SK-N-SH (cell line): Measurements from ENCODE around the gene P2RY6. TPM values are rescaled to one million over a fixed set of nuclear protein-coding genes. Genes with fewer than 3 reads are reported as not detected.
A peak's percentile ranks its signal among the peaks of the same experiment; 100 is the strongest.

Experiments
- CTCF ChIA-PET: fragments of 300-600, 350-600 bp; formaldehyde crosslinking; extraction: SDS; loops from one replicate; lab custom pipeline; 2021; lab: Yijun Ruan, JAX
- POLR2A ChIA-PET: fragments of 350-600 bp; sonication (Branson Sonifier 250); formaldehyde crosslinking; extraction: SDS; loops from one replicate; lab custom pipeline; 2020; ENCODE audit warnings: antibody characterized with exemption, inconsistent platforms; lab: Yijun Ruan, JAX
- DNase-seq: peaks from one replicate; pipeline ENCODE4 v3.0.0; 2012
- H2AFZ ChIP-seq: fragments of 200-600 bp; sonication (generic); 2 replicates; pipeline ENCODE4 v1.8.1; 2016; ENCODE audit warnings: antibody characterized with exemption, mild to moderate bottlenecking, low read depth
- H3F3A ChIP-seq: fragments of 200-600 bp; sonication (generic); replicated peaks from 2 replicates; pipeline ENCODE3; 2016; ENCODE audit warnings: antibody characterized with exemption, mild to moderate bottlenecking; ENCODE audit not compliant: insufficient read depth
- H3K27ac ChIP-seq, 2 experiments: fragments of 200-500 bp in 1 of 2; fragments of 200-600 bp in 1 of 2; sonication (Bioruptor generic) in 1 of 2; sonication (generic), shearing (Covaris generic) in 1 of 2; 2 replicates each; pipeline versions ENCODE4 v1.5.1 to v1.6.1; 2014 to 2016; ENCODE audit warnings: low read depth in 2 of 2, inconsistent platforms in 1 of 2, low read length in 1 of 2, mild to moderate bottlenecking in 1 of 2, mixed read lengths in 1 of 2
- H3K27me3 ChIP-seq: fragments of 200-600 bp; sonication (generic), shearing (Covaris generic); 2 replicates; pipeline ENCODE4 v1.6.1; 2016; ENCODE audit warnings: mixed run types; ENCODE audit not compliant: insufficient read depth
- H3K36me3 ChIP-seq, 2 experiments: fragments of 200-500 bp in 1 of 2; fragments of 200-600 bp in 1 of 2; sonication (Bioruptor generic) in 1 of 2; sonication (generic) in 1 of 2; replicated peaks in 1 of 2; 2 replicates each; pipeline versions ENCODE3 to v1.5.1; 2014 to 2016; ENCODE audit warnings: low read length in 1 of 2, mild to moderate bottlenecking in 1 of 2; ENCODE audit not compliant: insufficient read depth in 2 of 2, control insufficient read depth in 1 of 2
- H3K4me1 ChIP-seq, 2 experiments: fragments of 200-500 bp in 1 of 2; fragments of 200-600 bp in 1 of 2; sonication (Bioruptor generic) in 1 of 2; sonication (generic), shearing (Covaris generic) in 1 of 2; 2 replicates each; pipeline versions ENCODE4 v1.5.1 to v1.6.1; 2014 to 2016; ENCODE audit warnings: low read depth in 1 of 2, low read length in 1 of 2, mixed run types in 1 of 2; ENCODE audit not compliant: insufficient read depth in 2 of 2, control insufficient read depth in 1 of 2
- H3K4me2 ChIP-seq: fragments of 200-600 bp; sonication (generic), shearing (Covaris generic); 2 replicates; pipeline ENCODE4 v1.6.1; 2017; ENCODE audit warnings: mixed run types
- H3K4me3 ChIP-seq, 2 experiments: fragments of 200-500 bp in 1 of 2; fragments of 200-600 bp in 1 of 2; sonication (Bioruptor generic) in 1 of 2; sonication (generic), shearing (Covaris generic) in 1 of 2; 2 replicates each; pipeline versions ENCODE4 v1.5.1 to v1.8.1; 2014 to 2016; ENCODE audit warnings: low read depth in 2 of 2, inconsistent platforms in 1 of 2, low read length in 1 of 2, mild to moderate bottlenecking in 1 of 2, mixed read lengths in 1 of 2, moderate library complexity in 1 of 2
- H3K79me2 ChIP-seq: fragments of 200-600 bp; sonication (generic); 2 replicates; pipeline ENCODE4 v1.8.1; 2017; ENCODE audit warnings: mild to moderate bottlenecking; ENCODE audit not compliant: insufficient read depth
- H3K9ac ChIP-seq: fragments of 200-600 bp; sonication (generic); 2 replicates; pipeline ENCODE4 v1.6.1; 2017; ENCODE audit warnings: mixed run types
- H3K9me2 ChIP-seq: fragments of 200-600 bp; sonication (generic); 2 replicates; pipeline ENCODE4 v1.6.1; 2017; ENCODE audit warnings: mixed run types
- H3K9me3 ChIP-seq: fragments of 200-600 bp; sonication (generic); 2 replicates; pipeline ENCODE4 v1.6.1; 2017; ENCODE audit warnings: mixed run types, mild to moderate bottlenecking, moderate library complexity
- H4K20me1 ChIP-seq: fragments of 200-600 bp; sonication (generic); 2 replicates; pipeline ENCODE4 v1.6.1; 2017; ENCODE audit warnings: mild to moderate bottlenecking, mixed run types; ENCODE audit not compliant: insufficient read depth
- EZH2phosphoT487 ChIP-seq: fragments of 200-600 bp; sonication (generic); IDR thresholded peaks from 2 replicates; pipeline ENCODE4 v1.6.1; 2017; ENCODE audit warnings: low read depth, mixed run types, mild to moderate bottlenecking, antibody characterized with exemption, moderate library complexity, borderline replicate concordance
- FOXM1 ChIP-seq: IDR thresholded peaks from 2 replicates; pipeline ENCODE4 v1.4.0; 2012; ENCODE audit warnings: low read depth, mild to moderate bottlenecking
- MEF2A ChIP-seq: IDR thresholded peaks from 2 replicates; pipeline ENCODE4 v1.4.0; 2012; ENCODE audit warnings: low read depth, borderline replicate concordance
- NFIC ChIP-seq: IDR thresholded peaks from 2 replicates; pipeline ENCODE4 v1.4.0; 2012; ENCODE audit warnings: borderline replicate concordance
- NRF1 ChIP-seq: IDR thresholded peaks from 2 replicates; pipeline ENCODE4 v1.6.1; 2012; ENCODE audit warnings: low read depth, mild to moderate bottlenecking, low read length
- SIN3A ChIP-seq: IDR thresholded peaks from 2 replicates; pipeline ENCODE4 v1.6.1; 2012; ENCODE audit warnings: low read depth, mild to moderate bottlenecking, low read length, moderate library complexity, borderline replicate concordance
- TCF12 ChIP-seq: IDR thresholded peaks from 2 replicates; pipeline ENCODE4 v1.4.0; 2012
- WGBS: methylation state at CpG from one replicate; pipeline ENCODE4 v1.1.6; 2017; ENCODE audit warnings: low lambda C conversion rate; 5-methylcytosine and 5-hydroxymethylcytosine counted together
- polyA plus RNA-seq, 3 experiments: library from polyadenylated mRNA; depleted of rRNA; stranded (reverse); fragments of >200 nt; gene quantifications; 2 replicates each; pipeline ENCODE4 v1.2.3, GENCODE V29; 2012
- TF ChIP-seq, protein P1 (sequence below): fragments of 150-350 bp; IDR thresholded peaks from 2 replicates; pipeline ENCODE4 v1.6.1; 2016; ENCODE audit warnings: mild to moderate bottlenecking, low read depth, low read length

The P2RY6 gene
- polyA plus RNA-seq, 1 of the 3 experiments (the other 2 are of a cell fraction): 0.15 TPM

DNA sequence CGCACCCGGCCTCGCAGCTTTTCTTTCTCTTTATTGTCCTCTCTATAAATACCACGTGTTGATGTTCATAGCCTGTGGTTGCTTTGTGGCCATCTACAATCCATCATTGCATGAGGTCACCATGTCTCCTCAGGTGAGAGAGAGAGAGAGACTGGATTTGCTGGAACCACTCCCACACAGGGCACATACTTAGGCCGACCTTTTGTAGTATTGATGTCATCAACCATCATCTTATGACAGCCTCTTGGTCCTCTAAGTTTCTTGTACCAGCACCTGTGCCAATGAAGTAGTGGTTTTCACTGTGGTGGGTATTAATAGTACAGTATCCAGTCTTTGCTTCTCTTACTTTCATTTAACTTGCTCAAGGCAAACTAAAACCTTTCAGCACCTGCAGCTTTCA is 22.8 kb upstream of the P2RY6 start:
- 91% methylated on average over 5 of the region's 5 CpGs for WGBS
- POLR2A ChIA-PET: no interaction called here
- no peaks in the 10 kb centered on the region for H3K9me3 ChIP-seq
- no peak for TF ChIP-seq NRF1
- TF ChIP-seq EZH2phosphoT487: no peak
- TF ChIP-seq TCF12: no peak
- TF ChIP-seq, all 33 proteins: peak for 0
- Histone ChIP-seq H3K4me1 (peaks cover 0 to 13% of the 10 kb centered on the region in 2 experiments; a peak in 2 of 4 replicates), H3K9me2 (no peaks in the 10 kb centered on the region), H3K4me3 (no peak overlapping the region), H2AFZ (no peak overlapping the region), H3K79me2 (no peaks in the 10 kb centered on the region), H3F3A (peaks cover 7% of the 10 kb centered on the region), H3K9ac (no peak overlapping the region), H4K20me1 (no peaks in the 10 kb centered on the region), H3K27me3 (no peaks in the 10 kb centered on the region), H3K36me3 (no peaks in the 10 kb centered on the region), H3K4me2 (no peak overlapping the region), H3K27ac (no peak overlapping the region)
- CTCF ChIA-PET: interaction anchor here (0.8 to 1.6 kb wide), 4 partner anchors 12 to 144 kb away, joined by 3 to 9 read pairs (median 4); no protein-coding TSS in a partner anchor
- DNase-seq: no peak

DNA sequence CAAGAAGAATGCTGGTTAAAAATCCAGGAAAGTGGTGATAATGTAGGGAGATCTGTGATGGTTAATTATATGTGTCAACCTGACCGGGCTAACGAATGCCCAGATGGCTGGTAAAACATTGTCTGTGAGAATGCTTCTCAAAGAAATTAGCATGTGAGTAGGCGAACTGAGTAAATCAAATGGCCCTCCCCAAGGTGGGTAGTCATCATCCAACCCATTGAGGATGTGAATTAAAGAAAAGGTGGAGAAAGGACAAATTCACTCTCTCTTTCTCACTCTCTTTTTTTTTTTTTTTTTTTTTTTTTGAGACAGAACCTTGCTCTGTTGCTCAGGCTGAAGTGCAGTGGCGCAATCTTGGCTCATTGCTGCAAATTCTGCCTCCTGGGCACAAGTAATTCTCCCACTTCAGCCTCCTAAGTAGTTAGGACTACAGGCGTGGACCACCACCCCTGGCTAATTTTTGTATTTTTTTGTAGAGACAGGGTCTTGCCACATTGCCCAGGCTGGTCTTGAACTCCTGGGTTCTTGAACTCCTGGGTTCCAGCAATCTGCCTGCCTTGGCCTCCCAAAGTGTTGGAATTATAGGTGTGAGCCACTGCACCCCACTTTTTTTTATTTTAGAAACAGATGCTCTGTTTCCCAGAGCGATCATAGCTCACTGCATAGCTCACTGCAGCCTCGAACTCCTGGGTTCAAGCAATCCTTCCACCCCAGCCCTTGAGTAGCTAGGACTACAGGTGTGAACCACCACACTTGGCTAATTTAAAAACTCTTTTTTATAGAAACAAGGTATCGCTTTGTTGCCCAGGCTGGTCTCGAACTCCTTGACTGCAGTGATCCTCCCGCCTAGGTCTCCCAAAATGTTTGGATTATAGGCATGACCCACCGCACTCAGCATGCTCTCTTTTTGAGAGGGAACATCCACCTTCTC is 22.0 kb upstream of the P2RY6 start:
- Histone ChIP-seq H3K4me3 (no peak overlapping the region), H3K27me3 (no peaks in the 10 kb centered on the region), H3K9me3 (no peaks in the 10 kb centered on the region), H2AFZ (no peak overlapping the region), H3K36me3 (no peaks in the 10 kb centered on the region), H4K20me1 (no peaks in the 10 kb centered on the region)
- CTCF ChIA-PET: interaction anchor here (0.9 to 1.6 kb wide), 2 partner anchors 38 to 39 kb away, joined by 3 to 9 read pairs; no protein-coding TSS in a partner anchor
- POLR2A ChIA-PET: no interaction called here
- DNase-seq: no peak
- no peak for TF ChIP-seq FOXM1
- TF ChIP-seq, protein P1, sequence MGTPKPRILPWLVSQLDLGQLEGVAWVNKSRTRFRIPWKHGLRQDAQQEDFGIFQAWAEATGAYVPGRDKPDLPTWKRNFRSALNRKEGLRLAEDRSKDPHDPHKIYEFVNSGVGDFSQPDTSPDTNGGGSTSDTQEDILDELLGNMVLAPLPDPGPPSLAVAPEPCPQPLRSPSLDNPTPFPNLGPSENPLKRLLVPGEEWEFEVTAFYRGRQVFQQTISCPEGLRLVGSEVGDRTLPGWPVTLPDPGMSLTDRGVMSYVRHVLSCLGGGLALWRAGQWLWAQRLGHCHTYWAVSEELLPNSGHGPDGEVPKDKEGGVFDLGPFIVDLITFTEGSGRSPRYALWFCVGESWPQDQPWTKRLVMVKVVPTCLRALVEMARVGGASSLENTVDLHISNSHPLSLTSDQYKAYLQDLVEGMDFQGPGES: no peak
- TF ChIP-seq MEF2A: no peak
- TF ChIP-seq SIN3A: no peak
- TF ChIP-seq, all 33 proteins: peak for 0
- Histone ChIP-seq H3K9ac (no peak overlapping the region), H3F3A (peaks cover 7% of the 10 kb centered on the region), H3K4me1 (peaks cover 0 to 9% of the 10 kb centered on the region in 2 experiments; a peak in 2 of 4 replicates), H3K9me2 (no peaks in the 10 kb centered on the region), H3K79me2 (no peaks in the 10 kb centered on the region), H3K4me2 (no peak overlapping the region), H3K27ac (no peak overlapping the region)
- 91% methylated on average over 11 of the region's 11 CpGs for WGBS

- Histone ChIP-seq H3K79me2 (no peaks in the 10 kb centered on the region), H3K4me2 (no peak overlapping the region), H3K4me1 (peaks cover 2 to 7% of the 10 kb centered on the region in 2 experiments; a peak in 3 of 4 replicates), H3F3A (peaks cover 14% of the 10 kb centered on the region), H3K27ac (no peak overlapping the region), H3K9ac (no peak overlapping the region), H4K20me1 (no peaks in the 10 kb centered on the region), H3K4me3 (no peak overlapping the region), H3K36me3 (no peaks in the 10 kb centered on the region), H3K9me2 (no peaks in the 10 kb centered on the region), H3K9me3 (no peaks in the 10 kb centered on the region), H2AFZ (peak overlapping the region; percentile 47; the same call in 1 of the 2 replicates)
- ChIA-PET CTCF (interaction anchor here (0.6 to 1.3 kb wide), 6 partner anchors 10 to 246 kb away, joined by 3 to 4 read pairs (median 3); no protein-coding TSS in a partner anchor), POLR2A (no interaction called here)
- peak; percentile 26 for DNase-seq
- no peak for TF ChIP-seq NFIC
- TF ChIP-seq SIN3A: no peak
- TF ChIP-seq, all 33 proteins: peak for 0
- WGBS: 85% methylated on average over 4 of the region's 4 CpGs
- no peaks in the 10 kb centered on the region for H3K27me3 ChIP-seq
Observed at GRCh38 chr11:73252577-73253191, 19.5 kb upstream of the P2RY6 start.
